Endodermal cell (in vitro differentiated cells): Measurements from ENCODE around the gene EPB41L3. TPM values are rescaled to one million over a fixed set of nuclear protein-coding genes. Genes with fewer than 3 reads are reported as not detected.

Source experiments
- DNase-seq: peaks from one replicate; pipeline ENCODE4 v3.0.0-alpha.2; 2017
- H3K27ac ChIP-seq: 2 replicates; pipeline ENCODE4 v1.5.1; 2013; ENCODE audit warnings: mild to moderate bottlenecking, low read depth, low read length, moderate library complexity
- H3K27me3 ChIP-seq: 2 replicates; pipeline ENCODE4 v1.6.1; 2013; ENCODE audit warnings: mild to moderate bottlenecking, low read length, moderate library complexity; ENCODE audit not compliant: insufficient read depth, control insufficient read depth, poor library complexity, severe bottlenecking
- H3K36me3 ChIP-seq: 2 replicates; pipeline ENCODE4 v1.7.0; 2013; ENCODE audit warnings: mild to moderate bottlenecking, low read length, moderate library complexity; ENCODE audit not compliant: control insufficient read depth, insufficient read depth
- H3K4me1 ChIP-seq: one replicate; pipeline ENCODE4 v1.7.0; 2013; ENCODE audit warnings: low read length; ENCODE audit not compliant: control insufficient read depth, insufficient read depth
- H3K4me3 ChIP-seq: 2 replicates; pipeline ENCODE4 v1.5.1; 2013; ENCODE audit warnings: mild to moderate bottlenecking, low read length, moderate library complexity
- H3K9ac ChIP-seq: 2 replicates; pipeline ENCODE4 v1.6.1; 2013; ENCODE audit warnings: mild to moderate bottlenecking, low read length, moderate library complexity; ENCODE audit not compliant: poor library complexity, severe bottlenecking; ENCODE audit errors: extremely low read depth
- H3K9me3 ChIP-seq: 2 replicates; pipeline ENCODE4 v1.6.1; 2013; ENCODE audit warnings: mild to moderate bottlenecking, low read length, moderate library complexity; ENCODE audit not compliant: control insufficient read depth
- H3K27ac Mint-ChIP-seq: 2 replicates; pipeline ENCODE4 v1.8.0; 2020; ENCODE audit warnings: mixed read lengths
- H3K27me3 Mint-ChIP-seq: 2 replicates; pipeline ENCODE4 v1.8.0; 2021; ENCODE audit warnings: mild to moderate bottlenecking, mixed read lengths; ENCODE audit not compliant: insufficient read depth
- H3K36me3 Mint-ChIP-seq: 2 replicates; pipeline ENCODE4 v1.8.0; 2020; ENCODE audit warnings: low read depth, mixed read lengths
- H3K4me1 Mint-ChIP-seq: 2 replicates; pipeline ENCODE4 v1.8.0; 2020; ENCODE audit warnings: mixed read lengths
- H3K4me3 Mint-ChIP-seq: 2 replicates; pipeline ENCODE4 v1.8.0; 2020; ENCODE audit warnings: mild to moderate bottlenecking, moderate library complexity, mixed read lengths
- H3K9me3 Mint-ChIP-seq: 2 replicates; pipeline ENCODE4 v1.8.0; 2020; ENCODE audit warnings: mild to moderate bottlenecking, mixed read lengths
- CTCF ChIP-seq: fragments of 200-600 bp; sonication (generic); conservative IDR thresholded peaks from 2 replicates; pipeline ENCODE4 v1.5.0; 2021; ENCODE audit warnings: antibody characterized with exemption, mild to moderate bottlenecking
- WGBS, 2 experiments: methylation state at CpG; one replicate each; pipeline versions ENCODE4 v1.1.5 to v1.1.7; 2013; ENCODE audit warnings: missing lambda C conversion rate in 2 of 2, mixed read lengths in 1 of 2; ENCODE audit not compliant: insufficient coverage in 1 of 2, insufficient read length in 1 of 2; 5-methylcytosine and 5-hydroxymethylcytosine counted together
- total RNA-seq, 2 donors: library from RNA; stranded (reverse); fragmentation: NEBNext Ultra II Directional in 1 of 2; extraction: Animal tissue kit (Norgen Biotek cat#: 25700) in 1 of 2; gene quantifications; 2 replicates in 1 of 2; 3 replicates in 1 of 2; pipeline ENCODE4 v1.2.1, GENCODE V29; 2021

Gene EPB41L3
- total RNA-seq, 2 donors from 2014 or later = 49.3 to 51.6 TPM

GRCh38 chr18:5584746-5585417 lies 41.1 kb upstream of the EPB41L3 start:
- Histone ChIP-seq H3K9ac (no peak overlapping the region), H3K27ac (no peak overlapping the region), H3K4me1 (no peaks in the 10 kb centered on the region), H3K36me3 (no peaks in the 10 kb centered on the region), H3K9me3 (no peaks in the 10 kb centered on the region), H3K27me3 (no peaks in the 10 kb centered on the region), H3K4me3 (no peak overlapping the region)
- Mint-ChIP-seq H3K27ac (no peak overlapping the region), H3K4me3 (no peak overlapping the region), H3K4me1 (peaks cover 14% of the 10 kb centered on the region), H3K27me3 (no peaks in the 10 kb centered on the region), H3K9me3 (no peaks in the 10 kb centered on the region), H3K36me3 (no peaks in the 10 kb centered on the region)
- no peak for DNase-seq
- TF ChIP-seq CTCF = no peak
- 92% methylated on average over 5 to 7 of the region's 7 CpGs for WGBS, 2 experiments

- Mint-ChIP-seq H3K9me3 (no peaks in the 10 kb centered on the region), H3K27ac (no peak overlapping the region), H3K36me3 (no peaks in the 10 kb centered on the region), H3K4me3 (no peak overlapping the region), H3K4me1 (peaks cover 14% of the 10 kb centered on the region), H3K27me3 (no peaks in the 10 kb centered on the region)
- Histone ChIP-seq H3K27ac (no peak overlapping the region), H3K4me1 (no peaks in the 10 kb centered on the region), H3K36me3 (no peaks in the 10 kb centered on the region), H3K9me3 (no peaks in the 10 kb centered on the region), H3K9ac (no peak overlapping the region), H3K4me3 (no peak overlapping the region), H3K27me3 (no peaks in the 10 kb centered on the region)
- WGBS, 2 experiments = 70 to 86% methylated on average over 8 to 10 of the region's 10 CpGs
- TF ChIP-seq CTCF = no peak
- DNase-seq = no peak
These were observed 39.3 kb upstream of the EPB41L3 start for GRCh38 chr18:5582849-5583681.

GRCh38 chr18:5582076-5582475 lies 38.3 kb upstream of the EPB41L3 start:
- WGBS, 2 experiments = 35 to 48% methylated on average over 3 to 5 of the region's 5 CpGs
- Mint-ChIP-seq H3K36me3 (no peaks in the 10 kb centered on the region), H3K4me3 (no peak overlapping the region), H3K4me1 (peaks cover 15% of the 10 kb centered on the region), H3K27ac (peak overlapping the region; percentile 8), H3K9me3 (no peaks in the 10 kb centered on the region), H3K27me3 (no peaks in the 10 kb centered on the region)
- no peak for TF ChIP-seq CTCF
- DNase-seq = peak; percentile 83
- no peak overlapping the region for H3K4me3 ChIP-seq
- no peaks in the 10 kb centered on the region for H3K36me3 ChIP-seq
- H3K9me3 ChIP-seq = no peaks in the 10 kb centered on the region
- no peaks in the 10 kb centered on the region for H3K27me3 ChIP-seq
- H3K4me1 ChIP-seq = no peaks in the 10 kb centered on the region
- H3K9ac ChIP-seq = no peak overlapping the region
- H3K27ac ChIP-seq = no peak overlapping the region
